ENCODE measurements around the gene FEM1C. TPM values are rescaled to one million over a fixed set of nuclear protein-coding genes. Genes with fewer than 3 reads are reported as not detected.

The FEM1C gene
- total RNA-seq, 2 donors from 2014 or later: 13.3 to 15.4 TPM

GRCh38 chr5:115477581-115477980 lies 67.0 kb downstream of the FEM1C start:
- H3K27ac Mint-ChIP-seq: no peak overlapping the region
- no peak for DNase-seq
- no peak for ATAC-seq (replicated peaks in 1 of 2)
- H3K27me3 Mint-ChIP-seq (ENCODE audit: low read depth): peaks cover 72% of the 10 kb centered on the region
- peaks cover 0 to 1% of the 10 kb centered on the region in 2 donors for H3K36me3 Mint-ChIP-seq (ENCODE audit: insufficient read depth in 2 of 2)
- no peaks in the 10 kb centered on the region for H3K4me1 Mint-ChIP-seq (ENCODE audit: low read depth)
- H3K4me3 Mint-ChIP-seq: no peak overlapping the region
- no peaks in the 10 kb centered on the region for H3K9me3 Mint-ChIP-seq

- Mint-ChIP-seq H3K9me3 (no peaks in the 10 kb centered on the region), H3K4me1 (ENCODE audit: low read depth) (no peaks in the 10 kb centered on the region), H3K4me3 (no peak overlapping the region), H3K27me3 (ENCODE audit: low read depth) (peaks cover 69% of the 10 kb centered on the region), H3K27ac (no peak overlapping the region), H3K36me3 (ENCODE audit: insufficient read depth in 2 of 2) (peaks cover 0 to 1% of the 10 kb centered on the region in 2 donors)
- DNase-seq (no peak), ATAC-seq (replicated peaks in 1 of 2) (no peak)
Observed at GRCh38 chr5:115475788-115476187, 68.8 kb downstream of the FEM1C start.

- ATAC-seq (replicated peaks in 1 of 2): no peak
- peaks cover 53% of the 10 kb centered on the region for H3K27me3 Mint-ChIP-seq (ENCODE audit: low read depth)
- H3K9me3 Mint-ChIP-seq: no peaks in the 10 kb centered on the region
- H3K4me3 Mint-ChIP-seq: no peak overlapping the region
- no peak overlapping the region for H3K27ac Mint-ChIP-seq
- peaks cover 0 to 1% of the 10 kb centered on the region in 2 donors for H3K36me3 Mint-ChIP-seq (ENCODE audit: insufficient read depth in 2 of 2)
- DNase-seq: no peak
- no peaks in the 10 kb centered on the region for H3K4me1 Mint-ChIP-seq (ENCODE audit: low read depth)
Observed at GRCh38 chr5:115472271-115473025, 72.1 kb downstream of the FEM1C start.

- Mint-ChIP-seq H3K9me3 (no peaks in the 10 kb centered on the region), H3K27ac (no peak overlapping the region), H3K27me3 (ENCODE audit: low read depth) (peaks cover 53% of the 10 kb centered on the region), H3K36me3 (ENCODE audit: insufficient read depth in 2 of 2) (peaks cover 0 to 1% of the 10 kb centered on the region in 2 donors), H3K4me1 (ENCODE audit: low read depth) (no peaks in the 10 kb centered on the region), H3K4me3 (no peak overlapping the region)
- DNase-seq (no peak), ATAC-seq (replicated peaks in 1 of 2) (no peak)
Observed at GRCh38 chr5:115471345-115472063, 73.1 kb downstream of the FEM1C start.

GRCh38 chr5:115470921-115471320 lies 73.7 kb downstream of the FEM1C start:
- ATAC-seq (replicated peaks in 1 of 2): no peak
- Mint-ChIP-seq H3K27ac (no peak overlapping the region), H3K27me3 (ENCODE audit: low read depth) (peaks cover 53% of the 10 kb centered on the region), H3K4me3 (no peak overlapping the region), H3K4me1 (ENCODE audit: low read depth) (no peaks in the 10 kb centered on the region), H3K9me3 (no peaks in the 10 kb centered on the region), H3K36me3 (ENCODE audit: insufficient read depth in 2 of 2) (no peaks in the 10 kb centered on the region)
- DNase-seq: no peak

Other genes starting within 250 kb of the FEM1C start
- gene CCDC112, start 248.1 kb downstream of the FEM1C start, total RNA-seq: 1 to 10 TPM; 1.9 to 2.1 TPM
- 1 to 10 TPM in 1 of 2 donors, under 1 TPM in 1; 0.77 to 2.1 TPM for gene TICAM2, start 57.7 kb upstream of the FEM1C start, total RNA-seq
- 10 to 100 TPM; 31.5 to 46.9 TPM for gene TMED7, start 81.3 kb upstream of the FEM1C start, total RNA-seq

All from activated T-cell treated with anti-CD3 and anti-CD28 coated beads, Interleukin-2, amount 50 U/mL, for 72 hours (primary cell).